Fibroblast of villous mesenchyme (primary cell): ENCODE data around the gene TFRC. TPM values are rescaled to one million over a fixed set of nuclear protein-coding genes. Genes with fewer than 3 reads are reported as not detected.

Experiments used
- DNase-seq: peaks from one replicate; pipeline ENCODE4 v3.0.0-alpha.2; 2010; ENCODE audit warnings: low read depth
- H3K4me3 ChIP-seq: 2 replicates; pipeline ENCODE4 v1.5.1; 2011; ENCODE audit warnings: low read depth, mild to moderate bottlenecking, low read length
- CTCF ChIP-seq: IDR thresholded peaks from 2 replicates; pipeline ENCODE4 v1.5.1; 2012; ENCODE audit warnings: low read depth, mild to moderate bottlenecking, low read length; ENCODE audit not compliant: insufficient read depth
- total RNA-seq: library from RNA; depleted of rRNA; stranded (reverse); fragments of >200 nt; gene quantifications from 2 replicates; pipeline ENCODE4 v1.2.3, GENCODE V29; 2012

TFRC gene
- total RNA-seq = 71.8 and 150 TPM in 2 replicates

GRCh38 chr3:196081834-196082618, at the start of gene TFRC:
Gene TFRC (minus strand): TSS chr3:196082090. CDS start chr3:196077099, 4,991 bp downstream.
- H3K4me3 ChIP-seq = peak within 1 kb of the TSS; percentile 91
- no peak for TF ChIP-seq CTCF
- DNase-seq = peak; percentile 91

DNA sequence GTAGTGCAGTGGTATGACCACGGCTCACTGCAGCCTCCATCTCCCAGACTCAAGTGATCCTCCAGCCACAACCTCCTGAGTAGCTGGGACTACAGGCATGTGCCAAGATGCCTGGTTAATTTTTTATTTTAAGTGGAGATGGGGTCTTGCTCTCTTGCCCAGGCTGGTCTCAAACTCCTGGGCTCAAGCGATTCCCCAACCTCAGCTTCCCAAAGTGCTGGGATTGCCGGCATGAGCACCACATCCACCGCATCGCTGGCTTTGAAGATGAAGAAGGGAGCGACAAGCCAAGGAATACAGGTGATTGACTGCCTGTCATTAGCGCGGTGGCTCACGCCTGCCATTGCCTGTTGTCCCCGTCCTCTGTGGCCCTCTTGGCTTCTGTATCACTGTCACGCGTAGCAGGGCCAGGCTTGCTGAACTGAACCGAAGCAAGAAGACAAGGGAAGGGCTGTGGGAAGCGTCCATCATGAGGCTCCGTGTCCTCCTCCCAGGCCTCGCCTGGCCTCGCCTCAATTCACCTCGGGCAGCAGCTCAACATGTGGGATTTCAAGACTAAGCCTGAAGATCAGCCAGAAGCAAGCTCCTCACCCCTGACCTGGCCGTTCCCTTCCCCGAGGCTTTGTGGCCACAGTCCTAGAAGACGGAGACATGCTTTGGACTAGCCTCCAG, 46.4 kb upstream of the TFRC start:
- no peak for DNase-seq
- H3K4me3 ChIP-seq = no peak overlapping the region
- TF ChIP-seq CTCF = no peak

DNA sequence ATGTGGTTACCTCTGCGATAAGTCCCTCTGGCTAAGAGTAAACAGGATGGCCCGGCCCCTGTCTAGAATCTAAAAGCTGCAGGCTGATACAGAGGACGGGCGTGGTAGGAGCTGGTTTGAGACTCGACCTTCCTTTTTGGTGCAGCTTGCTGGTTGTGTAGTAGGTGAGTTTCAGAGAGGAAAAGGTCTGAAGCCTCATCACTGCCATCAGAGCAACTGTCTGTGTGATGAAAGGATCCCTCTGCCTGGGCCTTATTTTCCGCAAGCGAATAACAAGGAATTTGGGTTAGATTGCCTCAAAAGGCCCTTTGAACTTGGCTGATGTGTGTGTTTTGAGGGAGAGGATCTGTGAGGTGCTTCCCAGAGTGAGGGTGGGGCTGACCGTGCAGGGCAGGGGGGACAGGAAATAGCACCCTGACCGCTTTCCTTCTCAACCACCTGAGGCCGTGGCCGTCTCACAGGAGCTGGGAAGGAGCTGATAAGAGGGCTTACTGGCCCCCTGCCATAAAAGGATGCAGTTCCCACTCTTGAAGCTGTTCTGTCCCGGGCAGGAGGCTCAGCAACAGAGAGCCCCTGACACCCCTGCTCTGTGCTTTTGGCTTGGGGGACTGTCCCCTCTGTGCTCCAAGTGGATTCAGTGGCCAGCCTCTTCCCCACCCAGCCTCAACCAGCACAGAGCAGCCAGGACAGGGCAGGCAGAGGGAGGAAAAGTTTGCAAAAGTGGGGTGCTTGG, 45.6 kb upstream of the TFRC start:
- peak; percentile 67 for DNase-seq
- TF ChIP-seq CTCF = no peak
- no peak overlapping the region for H3K4me3 ChIP-seq

DNA sequence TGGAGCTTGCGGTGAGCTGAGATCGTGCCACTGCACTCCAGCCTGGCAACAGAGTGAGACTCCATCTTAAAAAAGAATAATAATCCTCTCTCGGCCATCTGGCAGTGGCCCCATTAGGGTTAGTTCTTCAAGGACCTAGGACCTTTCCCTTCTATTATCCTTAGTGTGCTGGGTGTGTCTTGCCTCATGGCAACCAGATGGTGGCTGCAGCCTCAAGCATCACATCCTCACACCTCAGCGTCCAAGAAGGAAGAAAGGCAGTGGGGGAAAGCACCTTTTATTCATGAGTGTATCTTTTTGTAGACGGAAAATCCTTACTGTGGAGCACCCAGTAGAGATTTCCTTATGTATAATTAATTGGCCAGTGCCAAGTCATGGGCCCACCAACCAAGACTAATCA, 42.7 kb upstream of the TFRC start:
- no peak for TF ChIP-seq CTCF
- no peak for DNase-seq
- no peak overlapping the region for H3K4me3 ChIP-seq

- no peak for TF ChIP-seq CTCF
- no peak overlapping the region for H3K4me3 ChIP-seq
- DNase-seq = no peak
These were observed 40.8 kb upstream of the TFRC start for GRCh38 chr3:196122688-196123046.

GRCh38 chr3:196122021-196122687, 40.3 kb upstream of the TFRC start:
- TF ChIP-seq CTCF = no peak
- no peak overlapping the region for H3K4me3 ChIP-seq
- peak; percentile 81 for DNase-seq
